HCT116 (cell line): Measurements from ENCODE around the gene KCNH2. TPM values are rescaled to one million over a fixed set of nuclear protein-coding genes. Genes with fewer than 3 reads are reported as not detected.

Source experiments
- ATAC-seq: fragments of 200-7000 bp; cut with Tn5 transposase; 2 replicates; pipeline ENCODE4 v1.9.1; 2020; ENCODE audit warnings: mild to moderate bottlenecking, moderate library complexity
- BruUV-seq: library from RNA; stranded (reverse); fragments of 400-500 nt; replicated peaks from 2 replicates; lab custom pipeline; 2021; lab: Mats Ljungman, UMichigan
- CTCF ChIA-PET: fragments of 300-600 bp; sonication (Branson Sonifier 250); formaldehyde crosslinking; loops from one replicate; lab custom pipeline; 2021; ENCODE audit warnings: antibody characterized with exemption; lab: Charles Lee
- POLR2A ChIA-PET: fragments of 300-600, 350-600 bp; sonication (Branson Sonifier 250); formaldehyde crosslinking; loops from one replicate; lab custom pipeline; 2021; ENCODE audit warnings: antibody characterized with exemption; lab: Charles Lee
- RAD21 ChIA-PET, 2 experiments: fragments of 300-600 bp; sonication (Branson Sonifier 250); formaldehyde crosslinking; loops; one replicate each; lab custom pipeline; 2023; ENCODE audit warnings: low total read pairs in 2 of 2; ENCODE audit not compliant: uncharacterized antibody in 2 of 2, unreplicated experiment in 2 of 2, low non-redundant PET in 1 of 2; lab: Charles Lee
- DNase-seq: peaks from one replicate; pipeline ENCODE4 v3.0.0-alpha.2; 2010; ENCODE audit warnings: low read depth, low spot score
- H2AFZ ChIP-seq: fragments of 200-600 bp; shearing (Covaris generic), sonication (generic); 2 replicates; pipeline ENCODE4 v1.6.1; 2017; ENCODE audit warnings: low read depth, mixed run types, mixed read lengths, antibody characterized with exemption, low read length; ENCODE audit not compliant: poor library complexity, severe bottlenecking
- H3K27ac ChIP-seq: 2 replicates; pipeline ENCODE4 v1.5.1; 2012; ENCODE audit warnings: low read depth, low read length
- H3K27me3 ChIP-seq: fragments of 200-600 bp; sonication (generic); 2 replicates; pipeline ENCODE4 v1.6.1; 2016; ENCODE audit warnings: mixed run types, low read length, mixed read lengths; ENCODE audit not compliant: insufficient read depth
- H3K36me3 ChIP-seq, 2 experiments: fragments of 200-500 bp in 1 of 2; fragments of 200-600 bp in 1 of 2; sonication (Bioruptor generic) in 1 of 2; sonication (generic) in 1 of 2; 2 replicates each; pipeline versions ENCODE4 v1.5.1 to v1.6.1; 2014 to 2016; ENCODE audit warnings: low read length in 2 of 2, inconsistent platforms in 1 of 2, mixed read lengths in 1 of 2, mixed run types in 1 of 2; ENCODE audit not compliant: insufficient read depth in 2 of 2, control insufficient read depth in 1 of 2
- H3K4me1 ChIP-seq, 2 experiments: fragments of 200-600 bp in 1 of 2; sonication (generic) in 1 of 2; 2 replicates each; pipeline versions ENCODE4 v1.5.1 to v1.6.1; 2012 to 2017; ENCODE audit warnings: low read length in 2 of 2, inconsistent platforms in 1 of 2, mild to moderate bottlenecking in 1 of 2, mixed read lengths in 1 of 2, mixed run types in 1 of 2, moderate library complexity in 1 of 2; ENCODE audit not compliant: insufficient read depth in 2 of 2, control insufficient read depth in 1 of 2
- H3K4me2 ChIP-seq: fragments of 200-600 bp; sonication (generic); 2 replicates; pipeline ENCODE4 v1.6.1; 2017; ENCODE audit warnings: mixed run types, low read length, mixed read lengths
- H3K4me3 ChIP-seq, 2 experiments: fragments of 200-600 bp in 1 of 2; sonication (generic) in 1 of 2; replicated peaks in 1 of 2; 2 replicates each; pipeline ENCODE4 v1.5.1; 2011 to 2016; ENCODE audit warnings: low read length in 2 of 2, control low read depth in 1 of 2, low read depth in 1 of 2, mild to moderate bottlenecking in 1 of 2, mixed read lengths in 1 of 2, mixed run types in 1 of 2
- H3K79me2 ChIP-seq: fragments of 200-600 bp; sonication (generic); 2 replicates; pipeline ENCODE4 v1.6.1; 2017; ENCODE audit warnings: mild to moderate bottlenecking, mixed run types, low read length, moderate library complexity, mixed read lengths; ENCODE audit not compliant: insufficient read depth
- H3K9ac ChIP-seq: fragments of 200-600 bp; sonication (generic); 2 replicates; pipeline ENCODE4 v1.6.1; 2016; ENCODE audit warnings: low read length, mixed read lengths
- H3K9me2 ChIP-seq: fragments of 200-600 bp; sonication (generic), shearing (Covaris generic); 2 replicates; pipeline ENCODE4 v1.6.1; 2017; ENCODE audit warnings: mixed run types, mild to moderate bottlenecking, moderate library complexity; ENCODE audit not compliant: insufficient read depth
- H3K9me3 ChIP-seq, 2 experiments: fragments of 200-500 bp in 1 of 2; fragments of 200-600 bp in 1 of 2; sonication (Bioruptor generic) in 1 of 2; sonication (generic) in 1 of 2; 2 replicates each; pipeline ENCODE4 v1.6.1; 2014 to 2017; ENCODE audit warnings: low read length in 2 of 2, mixed read lengths in 2 of 2, inconsistent platforms in 1 of 2, low read depth in 1 of 2, mild to moderate bottlenecking in 1 of 2, mixed run types in 1 of 2, moderate library complexity in 1 of 2; ENCODE audit not compliant: control insufficient read depth in 1 of 2, insufficient read depth in 1 of 2
- H4K20me1 ChIP-seq: fragments of 200-600 bp; sonication (generic), shearing (Covaris generic); 2 replicates; pipeline ENCODE4 v1.6.1; 2017; ENCODE audit warnings: mixed run types, mild to moderate bottlenecking, moderate library complexity; ENCODE audit not compliant: insufficient read depth
- EZH2phosphoT487 ChIP-seq: fragments of 200-600 bp; IDR thresholded peaks from 2 replicates; pipeline ENCODE4 v1.6.1; 2018; ENCODE audit warnings: antibody characterized with exemption, borderline replicate concordance
- SIN3A ChIP-seq: IDR thresholded peaks from 2 replicates; pipeline ENCODE4 v1.6.1; 2012; ENCODE audit warnings: low read depth
- SP1 ChIP-seq: IDR thresholded peaks from 2 replicates; pipeline ENCODE4 v1.6.1; 2012; ENCODE audit warnings: low read depth
- YY1 ChIP-seq: IDR thresholded peaks from 2 replicates; pipeline ENCODE4 v1.6.1; 2011; ENCODE audit warnings: low read length, low read depth, moderate library complexity, mild to moderate bottlenecking; ENCODE audit not compliant: insufficient replicate concordance; ENCODE audit errors: extremely low read depth
- intact Hi-C: fragments of 100-400 bp; cut with micrococcal nuclease; formaldehyde crosslinking; loops from 2 replicates; pipeline ENCODE4 v1.10.0; 2022
- total RNA-seq: library from RNA; stranded (reverse); gene quantifications from one replicate; pipeline ENCODE4 v1.2.1, GENCODE V29; 2021; ENCODE audit not compliant: unreplicated experiment
- TF ChIP-seq, protein P1 (sequence below): IDR thresholded peaks from 2 replicates; pipeline ENCODE4 v1.6.1; 2011; ENCODE audit warnings: mild to moderate bottlenecking, low read length, moderate library complexity; ENCODE audit not compliant: insufficient replicate concordance; ENCODE audit errors: extremely low read depth
- TF ChIP-seq, protein P2 (sequence below): IDR thresholded peaks from 2 replicates; pipeline ENCODE4 v1.6.1; 2012

Gene KCNH2
- total RNA-seq, 1 experiment from 2014 or later: 9.7 TPM

GRCh38 chr7:150996376-150997074 is 18.4 kb upstream of the KCNH2 start (continued):
- TF ChIP-seq, protein P1, sequence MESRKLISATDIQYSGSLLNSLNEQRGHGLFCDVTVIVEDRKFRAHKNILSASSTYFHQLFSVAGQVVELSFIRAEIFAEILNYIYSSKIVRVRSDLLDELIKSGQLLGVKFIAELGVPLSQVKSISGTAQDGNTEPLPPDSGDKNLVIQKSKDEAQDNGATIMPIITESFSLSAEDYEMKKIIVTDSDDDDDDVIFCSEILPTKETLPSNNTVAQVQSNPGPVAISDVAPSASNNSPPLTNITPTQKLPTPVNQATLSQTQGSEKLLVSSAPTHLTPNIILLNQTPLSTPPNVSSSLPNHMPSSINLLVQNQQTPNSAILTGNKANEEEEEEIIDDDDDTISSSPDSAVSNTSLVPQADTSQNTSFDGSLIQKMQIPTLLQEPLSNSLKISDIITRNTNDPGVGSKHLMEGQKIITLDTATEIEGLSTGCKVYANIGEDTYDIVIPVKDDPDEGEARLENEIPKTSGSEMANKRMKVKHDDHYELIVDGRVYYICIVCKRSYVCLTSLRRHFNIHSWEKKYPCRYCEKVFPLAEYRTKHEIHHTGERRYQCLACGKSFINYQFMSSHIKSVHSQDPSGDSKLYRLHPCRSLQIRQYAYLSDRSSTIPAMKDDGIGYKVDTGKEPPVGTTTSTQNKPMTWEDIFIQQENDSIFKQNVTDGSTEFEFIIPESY: no peak
- TF ChIP-seq SP1 (no peak), YY1 (no peak)

DNA sequence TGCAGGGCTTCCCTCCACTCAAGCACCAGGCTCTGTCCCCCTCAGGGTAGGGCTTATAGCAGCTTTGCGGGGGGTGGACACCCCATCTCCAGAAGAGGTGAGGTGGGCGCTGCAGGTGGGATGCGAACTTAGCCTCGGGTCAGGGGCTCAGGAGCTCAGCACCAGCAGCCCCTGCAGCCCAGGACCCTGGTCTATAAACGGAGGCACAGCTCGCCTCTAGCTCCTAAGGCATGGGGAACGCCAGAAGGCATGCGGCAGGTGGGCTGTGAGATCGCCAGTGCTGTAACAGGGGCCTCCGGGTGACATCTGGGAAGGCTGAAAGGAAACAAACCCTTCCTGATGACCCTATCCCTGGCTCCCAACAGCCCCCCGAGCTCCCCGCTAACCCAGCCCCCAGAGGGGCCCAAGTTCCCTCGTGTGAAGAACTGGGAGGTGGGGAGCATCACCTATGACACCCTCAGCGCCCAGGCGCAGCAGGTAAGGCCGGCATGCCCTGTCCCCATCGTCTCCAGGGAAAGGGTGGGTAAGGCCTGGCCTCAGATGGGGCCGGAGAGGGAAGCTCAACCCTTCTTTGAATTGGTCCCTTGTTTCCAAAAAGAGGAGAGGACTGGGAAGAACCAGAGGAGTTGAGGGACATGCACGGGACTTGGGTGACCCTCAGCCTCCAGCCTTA is 16.9 kb upstream of the KCNH2 start:
- H4K20me1 ChIP-seq: no peaks in the 10 kb centered on the region
- BruUV-seq: no TSS peak
- CTCF ChIA-PET: interaction anchor here (1.2 to 3.9 kb wide), 2 partner anchors 14 to 25 kb away, joined by 3 to 21 read pairs; no protein-coding TSS in a partner anchor

More for the DNA sequence above, 16.9 kb upstream of the KCNH2 start:
- ChIA-PET POLR2A (no interaction called here), RAD21 (no interaction called here)
- H3K9ac ChIP-seq: no peak overlapping the region
- DNase-seq (no peak), ATAC-seq (no peak)
- no peak overlapping the region for H3K4me2 ChIP-seq
- TF ChIP-seq, protein P2, sequence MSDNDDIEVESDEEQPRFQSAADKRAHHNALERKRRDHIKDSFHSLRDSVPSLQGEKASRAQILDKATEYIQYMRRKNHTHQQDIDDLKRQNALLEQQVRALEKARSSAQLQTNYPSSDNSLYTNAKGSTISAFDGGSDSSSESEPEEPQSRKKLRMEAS: no peak
- TF ChIP-seq EZH2phosphoT487 (no peak), SIN3A (no peak)
- peaks cover 0 to 25% of the 10 kb centered on the region in 2 experiments; a peak in 2 of 4 replicates for H3K4me1 ChIP-seq
- no peak overlapping the region for H3K27ac ChIP-seq
- no peak overlapping the region for H3K4me3 ChIP-seq
- no peaks in the 10 kb centered on the region for H3K36me3 ChIP-seq
- no peaks in the 10 kb centered on the region for H3K27me3 ChIP-seq
- no peaks in the 10 kb centered on the region for H3K9me2 ChIP-seq
- H3K9me3 ChIP-seq: peaks cover 5 to 12% of the 10 kb centered on the region in 2 experiments; a peak in 2 of 4 replicates
- no peaks in the 10 kb centered on the region for H3K79me2 ChIP-seq
- intact Hi-C loops: no loop called here
- no peak overlapping the region for H2AFZ ChIP-seq
